GM18520 (cell line): Measurements from ENCODE around the gene RASGRP4.
A peak's percentile ranks its signal among the peaks of the same experiment; 100 is the strongest.
"Not testable (repeated sequence)": the region's sequence is repeated elsewhere in the genome, so short reads cannot be mapped to it uniquely, and the experiment has no call there.

Experiments used
- ATAC-seq: cut with Tn5 transposase; IDR thresholded peaks from one replicate; pipeline ENCODE4 v1.9.1; 2021; ENCODE audit not compliant: unreplicated experiment

RASGRP4 gene

GRCh38 chr19:38375098-38375493 lies 50.9 kb downstream of the RASGRP4 start:
- no peak for ATAC-seq

- peak; percentile 96 for ATAC-seq
Observed at GRCh38 chr19:38374332-38375097, 51.5 kb downstream of the RASGRP4 start, which contains the start of gene PSMD8. Gene PSMD8, plus strand, starts transcription at chr19:38374571. Its CDS starts 31 bp downstream, at chr19:38374602.

GRCh38 chr19:38373907-38374331 lies 52.1 kb downstream of the RASGRP4 start:
- no peak for ATAC-seq

- no peak for ATAC-seq
Observed at GRCh38 chr19:38371081-38371480, 54.9 kb downstream of the RASGRP4 start.

- no peak for ATAC-seq
Observed at GRCh38 chr19:38370299-38370698, 55.7 kb downstream of the RASGRP4 start.

- ATAC-seq: no peak
Observed at GRCh38 chr19:38369584-38369983, 56.4 kb downstream of the RASGRP4 start.

GRCh38 chr19:38367041-38367440 lies 59.0 kb downstream of the RASGRP4 start:
- ATAC-seq: no peak

- not testable (repeated sequence) for ATAC-seq
Observed at GRCh38 chr19:38362946-38363688, 62.9 kb downstream of the RASGRP4 start.

GRCh38 chr19:38362076-38362945 lies 63.7 kb downstream of the RASGRP4 start:
- ATAC-seq: no peak

- ATAC-seq: no peak
Observed at GRCh38 chr19:38361633-38362075, 64.4 kb downstream of the RASGRP4 start.

- ATAC-seq: no peak
Observed at GRCh38 chr19:38360839-38361631, 65.0 kb downstream of the RASGRP4 start.

- no peak for ATAC-seq
Observed at GRCh38 chr19:38360351-38360750, 65.7 kb downstream of the RASGRP4 start.

GRCh38 chr19:38359242-38360021 lies 66.6 kb downstream of the RASGRP4 start:
- no peak for ATAC-seq
